H1 (cell line): ENCODE results near the gene KCTD16. TPM values are rescaled to one million over a fixed set of nuclear protein-coding genes. Genes with fewer than 3 reads are reported as not detected.
A peak's percentile ranks its signal among the peaks of the same experiment; 100 is the strongest.

Experiments
- CTCF ChIA-PET: fragments of 300-600 bp; sonication (Branson Sonifier 250); formaldehyde crosslinking; loops from one replicate; lab custom pipeline; 2021; ENCODE audit not compliant: partially characterized antibody; lab: Charles Lee
- POLR2A ChIA-PET: fragments of 300-600 bp; sonication (Branson Sonifier 250); formaldehyde crosslinking; loops from one replicate; lab custom pipeline; 2021; ENCODE audit warnings: inconsistent platforms; ENCODE audit not compliant: partially characterized antibody; lab: Charles Lee
- DNase-seq, 2 experiments: peaks; one replicate each; pipeline versions ENCODE4 v3.0.0 to v3.0.0-alpha.2; 2010 to 2022; ENCODE audit warnings: low spot score in 2 of 2, low read depth in 1 of 2, mixed read lengths in 1 of 2
- FAIRE-seq: peaks from 2 replicates; lab custom pipeline; 2011; peaks lifted over from hg19 to GRCh38; lab: Jason Lieb, UNC
- H2AFZ ChIP-seq: 2 replicates; pipeline ENCODE4 v1.8.1; 2012; ENCODE audit warnings: low read length, inconsistent platforms
- H2AK5ac ChIP-seq: 2 replicates; pipeline ENCODE4 v1.6.1; 2013; ENCODE audit warnings: low read depth, low read length
- H2BK120ac ChIP-seq: replicated peaks from 2 replicates; pipeline ENCODE3; 2013; ENCODE audit warnings: low read depth, low read length, inconsistent platforms
- H2BK12ac ChIP-seq: 2 replicates; pipeline ENCODE4 v1.6.1; 2013; ENCODE audit warnings: low read depth, low read length
- H2BK15ac ChIP-seq: 2 replicates; pipeline ENCODE4 v1.6.1; 2013; ENCODE audit warnings: low read length
- H2BK20ac ChIP-seq: 2 replicates; pipeline ENCODE4 v1.6.1; 2013; ENCODE audit warnings: low read length
- H2BK5ac ChIP-seq: 2 replicates; pipeline ENCODE4 v1.6.1; 2013; ENCODE audit warnings: low read depth, low read length
- H3K14ac ChIP-seq: 2 replicates; pipeline ENCODE4 v1.6.1; 2013; ENCODE audit warnings: inconsistent platforms; ENCODE audit not compliant: insufficient read length
- H3K18ac ChIP-seq: 2 replicates; pipeline ENCODE4 v1.6.1; 2013; ENCODE audit warnings: low read length; ENCODE audit errors: extremely low read depth
- H3K23ac ChIP-seq: 2 replicates; pipeline ENCODE4 v1.6.1; 2013; ENCODE audit warnings: inconsistent platforms; ENCODE audit not compliant: insufficient read length
- H3K23me2 ChIP-seq: 2 replicates; pipeline ENCODE4 v1.6.1; 2013; ENCODE audit warnings: low read depth, low read length
- H3K27ac ChIP-seq: 2 replicates; pipeline ENCODE4 v1.6.1; 2011; ENCODE audit warnings: low read depth, low read length, inconsistent platforms
- H3K27me3 ChIP-seq, 4 experiments: replicated peaks in 1 of 4; 1 replicate in 1 of 4; 2 replicates in 3 of 4; pipeline versions ENCODE4 v1.6.1 to v1.8.1; 2011 to 2013; ENCODE audit warnings: low read length in 3 of 4, mild to moderate bottlenecking in 3 of 4, inconsistent platforms in 2 of 4, mixed read lengths in 2 of 4, moderate library complexity in 1 of 4; ENCODE audit not compliant: control insufficient read depth in 3 of 4, insufficient read depth in 3 of 4; ENCODE audit errors: extremely low read depth in 1 of 4
- H3K36me3 ChIP-seq, 4 experiments: 2 replicates each; pipeline versions ENCODE4 v1.6.1 to v1.8.1; 2011 to 2013; ENCODE audit warnings: mild to moderate bottlenecking in 4 of 4, low read length in 3 of 4, moderate library complexity in 2 of 4, control low read depth in 1 of 4, inconsistent platforms in 1 of 4; ENCODE audit not compliant: insufficient read depth in 4 of 4, control insufficient read depth in 2 of 4
- H3K4ac ChIP-seq: replicated peaks from 2 replicates; pipeline ENCODE3; 2013; ENCODE audit warnings: low read length, low read depth, mixed read lengths, inconsistent platforms; ENCODE audit not compliant: insufficient read length
- H3K4me1 ChIP-seq, 4 experiments: replicated peaks in 1 of 4; 1 replicate in 1 of 4; 2 replicates in 3 of 4; pipeline versions ENCODE4 v1.6.1 to v1.8.1; 2011 to 2013; ENCODE audit warnings: low read length in 3 of 4, inconsistent platforms in 2 of 4, mixed read lengths in 1 of 4; ENCODE audit not compliant: insufficient read depth in 4 of 4, control insufficient read depth in 3 of 4
- H3K4me2 ChIP-seq, 2 experiments: 2 replicates each; pipeline versions ENCODE4 v1.6.1 to v1.8.1; 2011 to 2013; ENCODE audit warnings: low read depth in 2 of 2, low read length in 2 of 2, control low read depth in 1 of 2, inconsistent platforms in 1 of 2, mild to moderate bottlenecking in 1 of 2; ENCODE audit not compliant: insufficient read depth in 1 of 2
- H3K4me3 ChIP-seq, 4 experiments: fragments of 200-600, 300-600 bp in 1 of 4; sonication (generic), shearing (Covaris generic), sonication (Bioruptor Twin) in 1 of 4; 2 replicates each; pipeline versions ENCODE4 v1.5.1 to v1.8.1; 2011 to 2016; ENCODE audit warnings: low read length in 4 of 4, low read depth in 3 of 4, control low read depth in 2 of 4, inconsistent platforms in 2 of 4, mild to moderate bottlenecking in 2 of 4, mixed read lengths in 1 of 4, moderate library complexity in 1 of 4; ENCODE audit not compliant: insufficient read depth in 2 of 4; ENCODE audit errors: extremely low read depth in 1 of 4
- H3K56ac ChIP-seq: replicated peaks from 2 replicates; pipeline ENCODE3; 2013; ENCODE audit warnings: low read depth, mild to moderate bottlenecking, mixed read lengths, low read length, inconsistent platforms; ENCODE audit not compliant: insufficient read length
- H3K79me1 ChIP-seq: 2 replicates; pipeline ENCODE4 v1.6.1; 2013; ENCODE audit warnings: low read depth, low read length, control low read depth
- H3K79me2 ChIP-seq, 2 experiments: 2 replicates each; pipeline versions ENCODE4 v1.6.1 to v1.8.1; 2012 to 2013; ENCODE audit warnings: low read length in 2 of 2, mild to moderate bottlenecking in 2 of 2, inconsistent platforms in 1 of 2; ENCODE audit not compliant: insufficient read depth in 2 of 2, control insufficient read depth in 1 of 2
- H3K9ac ChIP-seq, 4 experiments: replicated peaks in 1 of 4; 1 replicate in 1 of 4; 2 replicates in 3 of 4; pipeline versions ENCODE4 v1.6.1 to v1.8.1; 2011 to 2013; ENCODE audit warnings: low read depth in 3 of 4, low read length in 3 of 4, control low read depth in 2 of 4, mild to moderate bottlenecking in 2 of 4, moderate library complexity in 2 of 4, inconsistent platforms in 1 of 4; ENCODE audit errors: extremely low read depth in 1 of 4
- H3K9me3 ChIP-seq, 2 experiments: 2 replicates each; pipeline versions ENCODE4 v1.6.1 to v1.8.1; 2012 to 2013; ENCODE audit warnings: mild to moderate bottlenecking in 2 of 2, moderate library complexity in 2 of 2, control low read depth in 1 of 2, inconsistent platforms in 1 of 2, low read depth in 1 of 2, low read length in 1 of 2, mixed read lengths in 1 of 2; ENCODE audit not compliant: insufficient read depth in 2 of 2
- H4K20me1 ChIP-seq, 2 experiments: replicated peaks in 1 of 2; 2 replicates each; pipeline versions ENCODE3 to v1.8.1; 2011 to 2013; ENCODE audit warnings: inconsistent platforms in 2 of 2, low read length in 2 of 2, mild to moderate bottlenecking in 1 of 2; ENCODE audit not compliant: insufficient read depth in 2 of 2, control insufficient read depth in 1 of 2
- H4K5ac ChIP-seq: 2 replicates; pipeline ENCODE4 v1.6.1; 2013; ENCODE audit warnings: low read length, low read depth, mixed read lengths, inconsistent platforms; ENCODE audit not compliant: insufficient read length
- H4K8ac ChIP-seq: 2 replicates; pipeline ENCODE4 v1.8.0; 2013; ENCODE audit warnings: mild to moderate bottlenecking, moderate library complexity, low read length, inconsistent platforms; ENCODE audit not compliant: insufficient read depth; ENCODE audit errors: extremely low read depth
- H4K91ac ChIP-seq: replicated peaks from 2 replicates; pipeline ENCODE3; 2013; ENCODE audit warnings: low read length, mixed read lengths, inconsistent platforms; ENCODE audit not compliant: insufficient read length
- ASH2L ChIP-seq: fragments of 200-600, 300-600 bp; sonication (generic); IDR thresholded peaks from one replicate; pipeline ENCODE4 v1.7.1; 2017; ENCODE audit warnings: low read length
- CBX8 ChIP-seq: fragments of 300-800, 300-1000 bp; sonication (generic); IDR thresholded peaks from 2 replicates; pipeline ENCODE4 v1.7.1; 2016; ENCODE audit warnings: low read depth, low read length, borderline replicate concordance
- CTBP2 ChIP-seq: IDR thresholded peaks from 2 replicates; pipeline ENCODE4 v1.7.0; 2011; ENCODE audit warnings: borderline replicate concordance, mild to moderate bottlenecking, moderate library complexity, mixed read lengths, low read length; ENCODE audit not compliant: insufficient read depth, insufficient read length
- EP300 ChIP-seq, 2 experiments: IDR thresholded peaks; 1 replicate in 1 of 2; 2 replicates in 1 of 2; pipeline ENCODE4 v1.6.1; 2011 to 2012; ENCODE audit warnings: low read depth in 2 of 2, low read length in 2 of 2, mild to moderate bottlenecking in 2 of 2, borderline replicate concordance in 1 of 2, inconsistent platforms in 1 of 2, moderate library complexity in 1 of 2
- JUN ChIP-seq: IDR thresholded peaks from 2 replicates; pipeline ENCODE4 v1.6.1; 2011; ENCODE audit warnings: low read depth, mild to moderate bottlenecking, improper control_type of control experiment, low read length
- KDM4A ChIP-seq: IDR thresholded peaks from one replicate; pipeline ENCODE4 v1.7.1; 2012; ENCODE audit warnings: low read depth, mild to moderate bottlenecking, moderate library complexity, low read length, inconsistent platforms; ENCODE audit not compliant: severe bottlenecking
- RAD21 ChIP-seq, 2 experiments: IDR thresholded peaks in 1 of 2; conservative IDR thresholded peaks in 1 of 2; 2 replicates each; pipeline ENCODE4 v1.6.1; 2011; ENCODE audit warnings: low read depth in 2 of 2, low read length in 2 of 2, improper control_type of control experiment in 1 of 2, inconsistent platforms in 1 of 2, mild to moderate bottlenecking in 1 of 2, moderate library complexity in 1 of 2
- RFX5 ChIP-seq: IDR thresholded peaks from 2 replicates; pipeline ENCODE4 v1.6.1; 2011; ENCODE audit warnings: low read depth, low read length, improper control_type of control experiment, borderline replicate concordance
- SP2 ChIP-seq: IDR thresholded peaks from 2 replicates; pipeline ENCODE4 v1.6.1; 2012; ENCODE audit warnings: mild to moderate bottlenecking, low read length, inconsistent platforms
- TAF1 ChIP-seq: IDR thresholded peaks from 2 replicates; pipeline ENCODE4 v1.6.1; 2011; ENCODE audit warnings: mild to moderate bottlenecking, low read depth, low read length
- WGBS, 2 experiments: shearing (Covaris generic) in 1 of 2; methylation state at CpG; one replicate each; pipeline versions ENCODE4 v1.1.6 to v1.1.7; 2013 to 2015; ENCODE audit warnings: low lambda C conversion rate in 2 of 2, mixed read lengths in 2 of 2, inconsistent platforms in 1 of 2, low coverage in 1 of 2, missing lambda C conversion rate in 1 of 2; ENCODE audit not compliant: insufficient replicate concordance in 2 of 2, insufficient coverage in 1 of 2, insufficient read length in 1 of 2; ENCODE audit errors: extremely low coverage in 1 of 2, missing lambda C conversion rate in 1 of 2; 5-methylcytosine and 5-hydroxymethylcytosine counted together
- polyA plus RNA-seq, 7 experiments: library from polyadenylated mRNA; depleted of rRNA in 3 of 7; stranded (reverse) in 5 of 7; unstranded in 2 of 7; fragments of >200 nt in 5 of 7; fragments of 200-250 nt in 2 of 7; gene quantifications; 1 replicate in 5 of 7; 2 replicates in 1 of 7; 4 replicates in 1 of 7; pipeline versions ENCODE4 v1.2.1 to v1.2.3, GENCODE V29; 2011 to 2013; ENCODE audit warnings: missing spikeins in 2 of 7, mixed read lengths in 2 of 7
- total RNA-seq: library from RNA; stranded (reverse); fragmentation: NEBNext Ultra II Directional; extraction: Animal tissue kit (Norgen Biotek cat#: 25700); gene quantifications from 2 replicates; pipeline ENCODE4 v1.2.1, GENCODE V29; 2021
- TF ChIP-seq, protein P1 (sequence below), 3 experiments: IDR thresholded peaks; 1 replicate in 2 of 3; 2 replicates in 1 of 3; pipeline versions ENCODE4 v1.5.1 to v1.6.1; 2011; ENCODE audit warnings: low read length in 3 of 3, mild to moderate bottlenecking in 3 of 3, inconsistent platforms in 2 of 3, low read depth in 1 of 3, moderate library complexity in 1 of 3; ENCODE audit not compliant: insufficient read depth in 1 of 3; ENCODE audit errors: control extremely low read depth in 1 of 3

The KCTD16 gene
- total and polyA plus RNA-seq, 2 of the 8 experiments (the other 6 are each of a cell fraction or from before 2014, with no cell fraction given), result 0.03 to 0.24 TPM

DNA sequence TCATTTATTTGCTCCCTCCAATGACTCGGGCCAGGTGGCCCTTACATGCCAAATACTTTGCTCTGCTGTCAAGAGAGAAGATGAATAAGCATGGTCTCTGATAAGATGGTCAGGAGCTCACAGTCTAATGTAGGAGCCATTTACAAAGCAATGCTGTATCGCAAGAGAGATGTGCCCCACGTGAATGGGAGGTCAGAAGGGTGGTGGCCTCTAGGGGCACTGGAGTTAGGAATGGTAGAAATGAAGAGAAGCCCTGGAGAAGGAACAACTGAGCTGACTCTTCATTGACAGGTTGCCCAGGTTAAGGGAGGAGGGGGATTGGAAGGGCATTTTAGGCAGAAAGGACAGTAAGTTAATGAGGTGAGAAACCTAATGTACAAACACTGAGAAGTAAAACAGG lies 286.5 kb downstream of the KCTD16 start:
- DNase-seq, result no peak
- H4K5ac ChIP-seq, result no peak overlapping the region
- FAIRE-seq, result no peak
- H3K18ac ChIP-seq, result no peak overlapping the region
- no peak overlapping the region for H3K27ac ChIP-seq
- H2BK20ac ChIP-seq, result no peak overlapping the region
- no peak overlapping the region for H3K9ac ChIP-seq
- no peak overlapping the region for H2AK5ac ChIP-seq
- ChIA-PET POLR2A (no interaction called here), CTCF (interaction anchor here (1.8 kb wide), 1 partner anchor 11 kb away, joined by 8 read pairs; no protein-coding TSS in a partner anchor)
- 86% methylated on average over 3 of the region's 3 CpGs; no CpG with 5 or more reads in 1 of the 2 experiments for WGBS, 2 experiments
- H3K4ac ChIP-seq, result no peak overlapping the region
- no peaks in the 10 kb centered on the region for H3K27me3 ChIP-seq
- no peaks in the 10 kb centered on the region for H3K79me1 ChIP-seq
- no peaks in the 10 kb centered on the region for H3K79me2 ChIP-seq
- no peak overlapping the region for H2BK120ac ChIP-seq
- H3K36me3 ChIP-seq, result no peaks in the 10 kb centered on the region
- no peaks in the 10 kb centered on the region for H4K20me1 ChIP-seq
- H2AFZ ChIP-seq, result no peak overlapping the region
- H3K23ac ChIP-seq, result no peak overlapping the region
- H3K4me1 ChIP-seq, result no peaks in the 10 kb centered on the region
- H3K23me2 ChIP-seq, result no peaks in the 10 kb centered on the region
- no peak overlapping the region for H4K8ac ChIP-seq
- no peak overlapping the region for H2BK12ac ChIP-seq
- no peak overlapping the region for H2BK5ac ChIP-seq
- no peaks in the 10 kb centered on the region for H3K9me3 ChIP-seq
- H3K56ac ChIP-seq, result no peak overlapping the region
- H3K14ac ChIP-seq, result no peak overlapping the region
- no peak overlapping the region for H4K91ac ChIP-seq
- TF ChIP-seq JUN, result no peak
- TF ChIP-seq KDM4A, result no peak
- TF ChIP-seq SP2, result no peak
- no peak for TF ChIP-seq ASH2L
- TF ChIP-seq RAD21 (IDR thresholded peaks at IDR 0.05 in 1 of 2, conservative IDR thresholded peaks at IDR 0.05 in 1 of 2; ENCODE audit: low read depth in 2 of 2, low read length in 2 of 2), result 0 out of 4 replicates have a peak, but pooled peaks of 1 of the 2 experiments have one; percentile 1
- no peak for TF ChIP-seq TAF1
- TF ChIP-seq CBX8, result no peak
- TF ChIP-seq EP300 (IDR thresholded peaks at IDR 0.05; ENCODE audit: borderline replicate concordance in 1 of 2, low read depth in 2 of 2, low read length in 2 of 2), result no peak
- TF ChIP-seq, protein P1, sequence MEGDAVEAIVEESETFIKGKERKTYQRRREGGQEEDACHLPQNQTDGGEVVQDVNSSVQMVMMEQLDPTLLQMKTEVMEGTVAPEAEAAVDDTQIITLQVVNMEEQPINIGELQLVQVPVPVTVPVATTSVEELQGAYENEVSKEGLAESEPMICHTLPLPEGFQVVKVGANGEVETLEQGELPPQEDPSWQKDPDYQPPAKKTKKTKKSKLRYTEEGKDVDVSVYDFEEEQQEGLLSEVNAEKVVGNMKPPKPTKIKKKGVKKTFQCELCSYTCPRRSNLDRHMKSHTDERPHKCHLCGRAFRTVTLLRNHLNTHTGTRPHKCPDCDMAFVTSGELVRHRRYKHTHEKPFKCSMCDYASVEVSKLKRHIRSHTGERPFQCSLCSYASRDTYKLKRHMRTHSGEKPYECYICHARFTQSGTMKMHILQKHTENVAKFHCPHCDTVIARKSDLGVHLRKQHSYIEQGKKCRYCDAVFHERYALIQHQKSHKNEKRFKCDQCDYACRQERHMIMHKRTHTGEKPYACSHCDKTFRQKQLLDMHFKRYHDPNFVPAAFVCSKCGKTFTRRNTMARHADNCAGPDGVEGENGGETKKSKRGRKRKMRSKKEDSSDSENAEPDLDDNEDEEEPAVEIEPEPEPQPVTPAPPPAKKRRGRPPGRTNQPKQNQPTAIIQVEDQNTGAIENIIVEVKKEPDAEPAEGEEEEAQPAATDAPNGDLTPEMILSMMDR (IDR thresholded peaks at IDR 0.05; ENCODE audit: control extremely low read depth in 1 of 3, insufficient read depth in 1 of 3, low read depth in 1 of 3, low read length in 3 of 3), result peak in 2 of 3 experiments; percentile 19 to 36; a peak in 2 of 4 replicates
- no peak for TF ChIP-seq CTBP2
- TF ChIP-seq RFX5, result no peak
- no peak overlapping the region for H3K4me2 ChIP-seq
- H3K4me3 ChIP-seq, result no peak overlapping the region
- no peak overlapping the region for H2BK15ac ChIP-seq
